ENCODE data around the gene IQCH.

IQCH gene

DNA sequence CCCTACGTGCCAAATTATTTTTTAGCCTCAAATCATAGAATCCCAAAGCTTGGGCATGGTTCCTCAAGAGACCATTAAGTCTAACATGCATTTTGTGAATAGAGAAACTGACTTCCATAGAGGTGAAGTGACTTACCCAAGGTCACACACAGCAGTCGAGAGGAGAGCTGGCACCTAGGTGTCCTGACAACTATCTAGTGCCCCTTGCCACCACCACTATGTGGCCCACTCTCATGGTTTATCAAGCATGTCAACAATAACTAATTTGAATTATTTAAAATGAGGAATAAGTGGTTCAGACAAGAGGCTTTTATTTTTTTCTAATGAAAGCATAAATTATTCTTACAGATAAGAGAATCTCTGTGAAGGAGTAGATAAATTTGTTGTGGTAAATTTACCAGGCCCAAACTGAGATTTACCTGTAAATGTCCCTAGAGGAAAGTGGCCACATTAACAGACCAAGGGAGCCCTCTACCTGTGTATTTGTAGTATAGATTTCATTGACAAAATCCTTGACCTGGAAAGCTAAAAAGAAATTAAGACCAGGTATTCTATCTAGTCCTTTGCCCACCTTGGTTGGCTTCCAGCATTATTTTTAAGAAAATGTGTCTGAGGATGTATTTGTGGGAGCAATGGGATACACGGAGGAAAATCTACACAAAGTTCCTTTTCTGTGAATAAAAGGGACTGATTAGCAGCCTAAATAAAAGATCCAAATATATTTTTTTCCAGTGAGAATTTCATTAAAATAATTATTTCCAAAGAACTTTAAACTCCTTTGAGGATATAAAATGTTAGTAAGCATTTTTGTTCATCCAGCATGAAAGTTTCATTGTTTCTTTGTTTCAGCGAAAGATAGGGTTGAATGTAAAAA is 49.1 kb downstream of the IQCH start:
- DNase-seq, result peak; percentile 28

DNA sequence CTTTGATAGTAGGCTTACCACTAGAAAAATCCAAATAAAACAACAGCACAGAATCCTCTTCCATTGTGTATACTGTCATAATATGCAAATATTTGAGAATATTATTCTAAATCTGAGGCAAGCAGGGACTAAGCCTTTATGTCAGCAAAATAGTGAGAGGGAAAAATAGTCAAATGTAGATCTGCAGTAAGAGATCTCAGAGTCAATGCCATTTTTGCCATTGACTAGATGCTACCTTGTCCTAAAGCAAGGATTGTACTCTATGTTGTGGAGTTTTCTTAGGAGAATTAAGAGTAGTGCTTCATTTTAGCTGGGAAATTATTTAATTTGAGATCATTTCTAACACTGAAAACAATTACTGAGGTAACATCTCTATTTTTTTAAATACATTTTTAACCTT is 50.2 kb downstream of the IQCH start:
- DNase-seq, result no peak

DNA sequence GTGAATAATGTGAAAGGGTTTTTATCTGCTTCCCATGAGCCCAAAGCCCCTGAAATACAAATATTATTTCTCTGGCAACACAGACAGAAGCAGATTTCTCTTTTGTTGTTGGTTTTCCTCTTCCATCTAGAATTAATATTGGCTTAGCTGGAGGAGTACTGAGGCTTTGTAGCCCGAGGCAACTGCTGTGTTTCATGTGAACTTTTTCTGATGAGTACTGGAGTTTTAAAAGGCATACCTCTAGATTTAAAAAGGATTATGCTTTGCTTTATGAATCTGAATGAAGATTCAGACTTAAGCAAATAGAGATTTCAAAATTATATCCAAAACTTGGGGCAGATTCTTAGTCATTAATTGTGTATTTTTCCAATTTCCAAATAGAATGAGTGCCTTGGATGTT is 50.9 kb downstream of the IQCH start:
- no peak for DNase-seq

DNA sequence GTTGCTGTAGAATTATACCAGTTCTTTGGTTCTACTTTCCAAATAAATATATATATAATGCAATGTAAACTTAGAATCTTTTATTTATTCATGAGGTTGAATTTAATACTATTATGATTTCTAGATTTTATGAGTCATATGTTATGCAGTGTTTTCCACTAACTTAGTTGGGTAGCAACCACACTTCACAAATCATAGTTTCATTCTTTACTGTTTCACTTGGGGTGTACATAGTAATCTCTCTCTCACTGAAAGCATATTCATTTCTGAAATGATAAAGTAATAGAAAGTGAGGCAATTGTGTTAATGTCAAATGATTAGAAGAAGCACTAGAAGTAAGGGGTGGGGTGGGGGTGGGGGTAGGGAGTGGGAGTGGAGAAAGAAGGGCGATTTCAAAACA is 52.6 kb downstream of the IQCH start:
- peak; percentile 26 for DNase-seq

DNA sequence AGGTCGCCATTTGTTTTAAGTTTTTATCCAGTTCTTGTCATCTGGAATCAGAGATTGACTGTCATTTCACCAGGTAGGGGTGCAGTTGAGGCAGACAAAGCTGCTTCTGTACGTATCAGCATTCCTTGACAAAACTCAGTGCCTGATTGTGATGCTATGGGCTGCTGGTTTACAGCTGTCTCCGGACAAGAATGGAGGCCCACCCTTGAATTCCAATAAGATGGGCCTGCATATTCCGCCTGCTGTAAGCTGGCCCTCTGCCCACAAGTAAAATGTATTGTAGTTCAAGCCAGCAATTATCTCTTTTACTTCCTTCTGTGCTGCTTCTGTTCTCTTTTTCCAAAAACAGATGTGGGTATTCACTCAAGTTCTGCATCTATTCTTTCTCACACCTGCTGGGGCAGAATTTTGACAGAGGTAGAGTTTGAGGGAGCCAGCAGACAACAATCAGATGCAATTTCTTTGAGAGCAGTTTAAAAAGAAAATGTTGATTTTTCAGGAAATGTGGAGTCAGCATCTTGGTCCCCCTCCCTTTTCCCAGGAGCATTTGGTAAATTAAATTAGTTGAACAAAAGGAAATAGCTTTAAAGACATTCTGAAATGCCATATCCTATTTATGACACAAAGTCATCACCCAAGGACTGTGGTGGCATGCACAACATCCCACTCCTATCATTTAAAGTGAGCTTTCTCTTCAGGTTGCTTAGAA is 53.5 kb downstream of the IQCH start:
- DNase-seq, result peak; percentile 11

DNA sequence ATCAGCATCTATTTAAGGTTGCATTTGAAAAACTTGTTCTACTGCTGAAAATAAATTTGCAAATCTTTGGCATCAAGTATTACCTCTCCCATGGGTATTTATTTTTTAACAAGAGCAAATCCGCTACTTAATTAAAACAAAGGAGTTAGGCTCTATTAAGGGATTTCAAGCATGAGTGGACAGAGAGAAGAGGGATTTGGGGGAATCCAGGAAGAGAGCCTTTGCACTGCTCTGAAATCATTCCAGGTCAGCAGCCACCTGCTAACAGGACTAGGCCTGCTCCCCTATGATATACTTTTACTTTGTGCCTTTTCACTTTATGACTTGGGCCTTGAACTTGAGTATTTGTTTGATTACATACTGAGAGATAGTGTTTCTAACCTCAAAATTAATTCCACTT is 57.1 kb downstream of the IQCH start:
- no peak for DNase-seq

DNA sequence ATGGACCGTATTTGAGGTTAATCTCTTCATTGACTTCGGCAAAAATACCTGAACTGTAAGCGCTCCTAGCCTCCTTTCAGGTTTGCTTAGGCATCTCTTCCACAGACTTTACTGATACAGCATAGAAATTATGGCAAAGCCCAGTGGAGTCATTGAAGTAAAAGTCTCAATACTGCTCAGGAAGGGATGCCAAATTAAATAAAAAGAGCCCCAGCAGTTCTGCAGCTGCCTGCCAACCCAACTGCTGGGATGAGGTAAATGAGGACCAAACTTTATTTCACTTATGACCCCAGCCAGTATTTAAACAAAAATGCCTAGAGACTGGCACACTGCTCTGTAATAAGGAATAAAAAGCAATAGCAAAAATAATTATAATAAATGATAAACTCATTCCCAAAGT is 65.4 kb downstream of the IQCH start:
- DNase-seq, result no peak

DNA sequence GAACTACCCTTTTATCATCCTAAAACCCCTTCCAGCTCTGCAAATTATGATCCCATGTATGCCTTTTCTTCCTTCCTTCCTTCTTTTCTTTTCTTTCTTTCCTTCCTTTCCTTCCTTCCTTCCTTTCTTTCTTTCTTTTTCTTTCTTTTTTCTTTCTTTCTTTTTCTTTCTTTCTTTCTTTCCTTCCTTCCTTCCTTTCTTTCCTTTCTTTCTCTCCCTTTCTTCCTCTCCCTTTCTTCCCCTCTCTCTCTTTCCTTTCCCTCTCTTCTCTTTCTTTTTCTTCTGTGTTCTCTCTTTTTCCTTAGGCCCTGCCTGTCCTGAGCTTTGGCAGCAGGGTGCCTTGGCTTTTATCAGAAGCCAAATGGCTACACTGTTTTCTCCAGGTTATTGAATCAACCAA is 66.8 kb downstream of the IQCH start:
- no peak for DNase-seq

DNA sequence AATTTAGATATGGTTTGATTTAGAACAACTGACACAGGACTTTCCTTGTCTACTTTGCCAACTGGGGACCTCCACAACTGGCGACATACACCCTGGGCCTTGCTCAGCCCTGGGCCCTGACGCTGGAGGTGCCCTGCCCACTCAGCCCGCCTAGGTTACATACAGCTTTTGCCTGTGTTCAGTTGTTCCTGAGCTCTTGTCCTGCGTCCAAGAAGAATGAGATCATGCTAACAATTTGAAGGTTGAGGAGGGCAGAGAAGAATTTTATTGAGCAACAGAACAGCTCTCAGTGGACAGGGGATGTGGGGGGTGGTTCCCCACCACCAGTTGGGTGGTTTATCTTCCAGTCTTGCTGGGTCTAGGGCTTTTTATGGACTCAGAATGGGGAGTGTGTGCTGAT is 67.9 kb downstream of the IQCH start:
- DNase-seq, result peak; percentile 42

DNA sequence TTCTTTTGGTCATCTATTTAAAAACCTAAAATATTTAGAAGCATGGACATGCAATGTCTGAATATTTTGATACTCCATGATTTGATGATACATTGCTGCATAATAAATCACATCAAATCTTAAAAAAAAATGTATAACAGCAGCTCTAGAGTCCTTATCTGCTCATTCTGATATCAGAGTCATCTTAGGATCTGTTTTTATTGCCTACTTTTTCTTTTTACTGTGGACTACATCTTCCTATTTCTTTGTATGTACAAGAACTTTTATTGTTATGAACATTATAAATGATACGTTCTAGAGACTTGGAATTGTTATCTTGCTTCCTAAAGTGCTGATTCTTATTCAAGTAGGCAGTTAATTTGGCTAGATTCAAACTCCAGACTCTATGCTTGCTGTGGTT is 72.7 kb downstream of the IQCH start:
- DNase-seq, result no peak

DNA sequence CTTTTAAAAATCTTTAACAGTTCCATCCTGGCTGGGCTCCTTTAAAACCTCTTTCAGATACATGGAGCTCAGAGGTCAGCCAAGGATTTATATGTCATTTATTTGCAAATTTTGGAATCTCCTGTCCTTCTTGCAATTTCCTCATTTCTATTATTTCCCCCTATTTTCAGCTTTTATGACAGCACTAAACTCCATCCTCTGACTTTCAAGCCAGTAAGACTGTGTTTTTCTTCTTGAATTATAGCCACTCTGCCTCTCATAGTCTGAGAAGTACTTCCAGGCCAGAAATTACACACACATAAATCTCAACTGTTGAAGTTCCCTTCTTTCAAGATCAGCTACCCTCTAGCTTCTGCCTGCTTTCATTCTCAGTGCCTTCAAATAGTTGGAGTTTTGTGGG is 73.2 kb downstream of the IQCH start:
- DNase-seq, result no peak

DNA sequence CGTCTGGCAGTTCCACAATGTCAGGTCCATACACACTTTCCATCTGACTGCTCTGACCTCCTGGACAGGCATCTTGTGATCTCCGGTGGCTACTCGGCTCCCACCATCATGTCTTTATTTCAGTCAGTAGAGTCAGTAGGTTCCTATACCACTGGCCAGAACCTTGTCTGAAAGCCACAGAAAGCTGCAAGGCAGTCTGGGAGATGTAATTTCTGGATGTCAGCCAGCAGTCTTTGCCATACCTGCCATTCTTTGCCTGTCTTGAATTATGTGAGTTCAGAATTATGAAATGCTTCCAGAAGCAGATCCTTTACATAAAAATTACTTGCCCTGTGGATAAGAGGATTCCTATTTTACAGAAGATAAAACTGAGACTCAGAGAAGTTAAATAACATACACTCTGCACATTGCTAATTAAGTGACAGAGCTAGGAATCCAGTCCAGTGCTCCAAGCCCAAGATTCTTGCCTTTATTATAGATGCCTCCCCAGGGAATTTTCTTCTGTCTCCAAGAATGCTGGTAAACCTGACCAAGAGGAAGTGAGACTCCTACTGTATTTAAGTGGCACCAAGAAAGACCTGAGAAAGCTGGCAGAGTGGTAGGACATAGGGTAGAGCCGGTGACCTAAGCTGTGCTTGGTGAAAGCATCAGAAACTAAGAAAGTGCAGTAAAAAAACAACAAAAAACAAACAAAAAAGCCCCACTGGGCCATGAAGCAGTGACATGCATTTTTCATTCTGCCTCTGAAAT is 75.6 kb downstream of the IQCH start:
- DNase-seq, result peak; percentile 6

DNA sequence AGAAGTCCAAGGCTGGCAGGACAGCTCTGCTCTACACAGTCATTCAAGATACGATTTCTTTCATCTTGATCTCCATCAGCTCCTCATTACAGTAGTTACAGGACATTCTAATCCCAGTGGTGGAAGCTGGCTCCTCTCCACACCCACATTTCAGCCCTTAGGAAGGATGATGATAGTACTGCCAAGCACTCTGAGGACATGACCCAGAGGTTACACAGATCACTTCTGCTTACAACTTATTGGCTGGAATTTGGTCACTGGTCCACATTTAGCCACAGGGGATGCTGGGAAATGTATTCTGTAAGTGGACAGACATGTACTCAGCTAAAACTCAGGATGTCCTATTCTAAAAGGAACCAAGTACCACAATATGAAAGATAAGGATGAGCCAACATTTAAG is 77.1 kb downstream of the IQCH start:
- peak; percentile 2 for DNase-seq

DNA sequence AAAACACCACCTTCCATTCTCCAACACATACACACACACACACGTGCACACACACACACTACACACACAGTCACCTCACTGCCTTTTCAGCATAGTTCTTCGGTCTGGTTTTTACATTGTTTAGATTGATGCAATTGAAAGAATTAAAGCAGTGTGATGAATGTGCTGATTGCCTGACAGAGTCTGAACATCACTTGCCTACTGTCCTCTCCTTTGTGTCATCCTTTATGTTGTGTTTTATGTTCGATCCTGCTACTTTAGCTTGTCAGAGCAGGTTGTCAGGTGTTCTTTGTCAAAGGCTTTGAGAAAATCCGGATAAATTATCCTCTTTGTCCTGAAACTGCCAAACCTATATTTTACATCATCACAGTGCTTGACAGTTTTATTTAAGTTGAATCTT is 80.4 kb downstream of the IQCH start:
- no peak for DNase-seq

DNA sequence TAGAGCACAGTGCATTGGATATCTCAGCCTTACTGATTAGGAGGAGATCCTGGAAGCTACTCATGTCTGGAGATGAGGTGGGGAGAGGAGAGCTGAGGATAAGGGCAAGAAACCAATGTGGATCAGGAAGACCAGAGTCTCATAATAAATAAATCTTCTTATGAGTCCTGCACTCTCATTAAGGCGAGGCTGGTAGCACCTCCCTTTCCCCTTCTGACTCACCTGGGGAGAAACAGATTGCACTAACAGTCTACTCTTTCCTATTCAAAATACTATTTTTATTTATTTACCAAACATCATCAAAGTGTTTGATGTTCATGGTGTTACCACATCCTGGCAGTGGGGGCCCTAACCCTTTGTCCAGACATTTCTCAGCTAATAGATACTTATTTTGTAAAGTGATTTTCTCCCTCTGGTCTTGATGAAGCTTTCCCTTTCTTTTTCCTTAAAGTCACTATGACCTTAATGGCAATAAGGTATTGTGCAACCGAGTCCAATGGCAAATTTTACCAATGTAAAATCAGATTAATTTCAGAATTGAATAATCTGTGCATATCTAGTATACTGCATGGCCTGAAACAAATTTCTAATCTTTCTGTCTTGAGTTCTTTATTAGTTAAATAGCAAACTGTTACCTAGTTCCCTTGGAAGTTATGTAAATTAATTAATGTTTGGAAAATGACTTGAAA is 81.1 kb downstream of the IQCH start:
- no peak for DNase-seq

DNA sequence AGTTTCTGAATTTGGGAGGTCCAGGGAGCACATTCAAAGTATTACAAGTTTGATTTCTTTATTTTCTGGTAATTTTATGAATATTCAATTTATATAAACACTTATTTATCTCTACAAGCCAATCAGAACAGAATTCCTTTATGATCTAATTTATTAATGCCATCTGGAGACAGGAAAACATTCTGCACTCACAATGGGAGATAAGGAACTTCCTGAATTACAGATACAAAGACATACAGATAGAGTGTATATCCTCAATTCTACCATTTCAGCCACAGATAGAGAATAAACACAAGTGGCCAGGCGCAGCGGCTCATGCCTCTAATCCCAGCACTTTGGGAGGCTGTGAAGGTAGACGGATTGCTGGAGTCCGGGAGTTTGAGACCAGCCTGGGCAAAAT is 86.0 kb downstream of the IQCH start:
- DNase-seq, result no peak

DNA sequence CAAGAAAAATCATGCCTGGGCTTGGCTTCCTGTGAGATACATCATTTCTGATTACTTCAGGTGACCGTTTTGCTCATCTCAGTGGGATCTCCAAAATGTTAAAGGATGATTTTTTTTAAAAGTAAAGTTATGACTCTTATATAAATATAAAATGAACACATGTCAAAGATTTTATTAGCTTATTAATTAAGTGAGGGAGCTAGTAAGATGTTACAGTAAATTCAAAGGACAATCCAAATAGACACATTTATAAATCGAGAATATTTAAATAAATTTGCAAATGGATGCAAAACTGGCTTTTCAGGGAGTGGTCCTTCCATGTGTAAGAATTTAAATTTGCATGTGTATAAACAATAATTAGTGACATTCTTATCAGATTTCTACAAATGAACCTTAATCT is 87.0 kb downstream of the IQCH start:
- DNase-seq, result no peak

DNA sequence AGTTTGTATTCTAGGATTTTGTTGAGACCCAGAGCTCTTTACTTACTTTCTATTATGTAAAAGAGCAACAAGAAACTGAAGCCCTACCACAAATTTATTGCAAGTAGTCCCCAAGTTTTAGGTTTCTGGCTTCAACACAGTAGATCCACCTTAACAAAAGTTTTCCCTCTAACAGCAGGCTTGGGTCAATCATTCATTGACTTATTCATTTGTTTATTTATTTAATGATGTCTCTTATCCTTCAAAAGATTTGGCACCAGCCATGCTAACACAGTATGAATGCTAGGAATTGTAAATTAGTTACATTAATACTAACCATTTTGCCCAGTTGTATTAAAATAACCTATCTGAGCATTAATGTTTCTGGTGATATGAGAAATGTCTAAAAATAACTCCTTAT is 88.6 kb downstream of the IQCH start:
- no peak for DNase-seq

DNA sequence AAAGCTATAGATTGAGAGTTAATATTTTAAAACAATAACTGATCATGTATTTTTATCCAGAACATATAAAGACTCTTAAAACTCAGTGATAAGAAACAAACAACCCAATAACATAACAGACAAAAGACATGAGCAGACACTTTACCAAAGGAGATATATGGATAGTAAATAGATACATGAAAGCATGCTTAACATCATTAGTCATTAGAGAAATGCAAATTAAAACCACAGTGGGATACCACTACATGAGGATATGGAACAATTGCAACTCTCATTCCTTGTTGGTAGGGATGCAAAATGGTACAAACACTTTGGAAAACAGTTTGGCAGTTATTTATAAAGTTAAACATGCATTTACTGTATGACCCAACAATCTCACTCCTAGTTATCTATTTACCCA is 95.0 kb downstream of the IQCH start:
- no peak for DNase-seq

DNA sequence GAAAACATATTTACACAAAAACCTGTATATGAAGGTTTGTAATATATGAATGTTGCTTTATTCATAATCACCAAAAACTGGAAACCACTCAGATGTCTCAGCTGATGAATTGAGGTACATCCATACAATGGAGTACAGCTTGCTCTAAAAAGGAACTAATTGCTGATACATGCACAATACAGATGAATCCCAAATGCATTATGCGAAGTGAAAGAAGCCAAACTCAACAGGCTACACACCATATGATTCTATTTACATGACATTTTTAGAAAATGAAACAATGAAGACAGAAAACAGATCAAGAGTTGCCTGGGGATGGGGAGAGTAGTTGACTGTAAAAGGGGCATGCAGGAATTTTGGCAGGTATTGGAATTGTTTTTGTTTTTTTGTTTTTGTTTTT is 95.5 kb downstream of the IQCH start:
- DNase-seq, result no peak

DNA sequence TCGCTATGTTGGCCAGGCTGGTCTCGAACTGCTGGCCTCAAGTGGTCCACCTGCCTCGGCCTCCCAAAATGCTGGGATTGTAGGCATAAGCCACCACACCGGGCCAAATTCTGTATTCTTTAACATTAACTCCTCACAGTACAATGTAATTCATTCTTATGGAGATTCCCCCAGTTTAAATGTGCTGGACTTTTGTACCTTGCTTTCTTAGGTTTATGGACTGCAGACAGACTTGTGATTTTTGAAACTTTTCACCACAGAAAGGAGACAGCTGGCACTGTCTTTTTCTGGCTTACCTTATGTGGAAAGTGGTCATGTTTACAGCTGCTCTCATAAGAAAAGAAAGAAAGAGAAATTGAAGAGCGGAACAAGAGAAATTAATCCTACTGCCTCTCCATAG is 103.8 kb downstream of the IQCH start:
- no peak for DNase-seq

DNA sequence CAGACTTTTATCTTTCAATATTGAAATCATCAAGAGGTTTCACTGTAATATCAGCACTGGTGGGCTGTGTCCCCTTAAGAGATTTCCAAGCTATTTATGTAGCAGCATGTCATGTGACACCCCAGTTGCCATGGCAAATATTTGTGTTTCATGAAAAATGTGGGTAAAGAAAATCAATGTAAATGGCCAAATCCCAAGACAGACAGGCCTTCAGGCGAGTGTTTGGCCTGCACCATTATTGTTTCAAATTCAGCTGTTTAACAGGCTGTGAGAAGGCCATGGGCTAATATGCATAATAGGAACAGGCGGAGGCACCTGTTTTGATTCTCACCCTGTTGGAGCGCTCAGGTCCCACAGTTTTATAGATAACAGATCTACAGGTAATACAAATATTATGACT is 104.2 kb downstream of the IQCH start:
- no peak for DNase-seq

DNA sequence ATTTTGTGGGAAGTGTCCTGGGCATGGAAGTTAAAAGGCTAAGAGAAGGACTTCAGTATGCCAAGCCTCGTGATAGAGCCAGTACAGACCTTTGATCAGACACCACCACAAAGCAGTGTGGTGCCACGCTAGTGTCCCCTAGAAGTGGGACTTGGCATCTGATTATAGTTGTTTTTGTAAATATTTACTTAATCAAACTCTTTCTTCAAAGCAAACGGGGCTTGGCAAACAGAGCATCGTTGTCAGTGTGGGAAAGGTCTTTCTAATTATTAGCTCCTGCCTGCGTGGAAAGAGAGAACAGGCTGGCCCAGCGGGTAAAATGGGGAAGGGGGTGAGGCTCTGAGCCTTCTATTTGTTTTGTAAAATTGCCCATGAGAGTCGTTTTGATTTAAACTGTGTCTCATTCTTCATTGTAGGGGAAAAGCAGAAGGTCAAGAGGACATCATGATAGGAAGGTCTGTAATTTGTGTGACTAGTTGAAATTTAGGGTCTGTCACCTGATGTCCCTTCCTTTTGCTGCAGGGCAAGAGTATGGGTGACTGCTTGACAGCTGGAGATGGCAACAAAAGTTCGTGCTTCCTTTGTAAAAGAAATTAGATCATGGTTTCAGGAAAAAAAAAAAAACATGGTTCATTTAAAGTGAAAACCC is 105.0 kb downstream of the IQCH start:
- DNase-seq, result no peak

All from fibroblast of skin of right biceps (primary cell).